Right hindlimb (tissue), 1 donor: ENCODE measurements around the gene CLCN3.
"Not testable (repeated sequence)": the region's sequence is repeated elsewhere in the genome, so short reads cannot be mapped to it uniquely, and the experiment has no call there.

Experiments used
- DNase-seq: peaks from one replicate; pipeline ENCODE4 v3.0.0-alpha.2; 2018

Gene CLCN3

GRCh38 chr4:169619958-169620879 lies at the start of gene CLCN3:
Gene CLCN3, plus strand, starts transcription at chr4:169620578. Its CDS starts 15,351 bp downstream, at chr4:169635929.
- peak; percentile 98 for DNase-seq

GRCh38 chr4:169571012-169571411 lies 49.4 kb upstream of the CLCN3 start:
- not testable (repeated sequence) for DNase-seq

- no peak for DNase-seq
These were observed 48.9 kb upstream of the CLCN3 start for GRCh38 chr4:169571435-169571834.

- no peak for DNase-seq
These were observed 46.5 kb upstream of the CLCN3 start for GRCh38 chr4:169573889-169574288.

GRCh38 chr4:169582203-169582602 lies 38.2 kb upstream of the CLCN3 start:
- DNase-seq = no peak

GRCh38 chr4:169582706-169583105 lies 37.7 kb upstream of the CLCN3 start:
- no peak for DNase-seq

- DNase-seq = no peak
These were observed 36.8 kb upstream of the CLCN3 start for GRCh38 chr4:169583563-169583962.

GRCh38 chr4:169593050-169593560 lies 27.3 kb upstream of the CLCN3 start:
- no peak for DNase-seq

GRCh38 chr4:169594560-169595195 lies 25.7 kb upstream of the CLCN3 start:
- DNase-seq = no peak

GRCh38 chr4:169601016-169601771 lies 19.2 kb upstream of the CLCN3 start:
- DNase-seq = no peak

GRCh38 chr4:169603312-169603711 lies 17.1 kb upstream of the CLCN3 start:
- no peak for DNase-seq

GRCh38 chr4:169604131-169604900 lies 16.1 kb upstream of the CLCN3 start:
- no peak for DNase-seq

GRCh38 chr4:169604903-169605331 lies 15.5 kb upstream of the CLCN3 start:
- no peak for DNase-seq

GRCh38 chr4:169611157-169611556 lies 9.2 kb upstream of the CLCN3 start:
- DNase-seq = no peak

GRCh38 chr4:169611991-169612870 lies 8.1 kb upstream of the CLCN3 start, which contains the start of gene NEK1:
Gene NEK1, minus strand, starts transcription at chr4:169612583. Its CDS starts 9,953 bp downstream, at chr4:169602630.
- DNase-seq = peak; percentile 94

GRCh38 chr4:169612871-169613859 lies 7.2 kb upstream of the CLCN3 start:
- peak; percentile 81 for DNase-seq

- no peak for DNase-seq
These were observed 4.8 kb upstream of the CLCN3 start for GRCh38 chr4:169615467-169616106.

- no peak for DNase-seq
These were observed 3.5 kb upstream of the CLCN3 start for GRCh38 chr4:169616846-169617245.

- no peak for DNase-seq
These were observed 3.1 kb upstream of the CLCN3 start for GRCh38 chr4:169617306-169617705.
